Measurements from ENCODE around the gene UNC119B.
"Not testable (repeated sequence)": the region's sequence is repeated elsewhere in the genome, so short reads cannot be mapped to it uniquely, and the experiment has no call there.

UNC119B gene

DNA sequence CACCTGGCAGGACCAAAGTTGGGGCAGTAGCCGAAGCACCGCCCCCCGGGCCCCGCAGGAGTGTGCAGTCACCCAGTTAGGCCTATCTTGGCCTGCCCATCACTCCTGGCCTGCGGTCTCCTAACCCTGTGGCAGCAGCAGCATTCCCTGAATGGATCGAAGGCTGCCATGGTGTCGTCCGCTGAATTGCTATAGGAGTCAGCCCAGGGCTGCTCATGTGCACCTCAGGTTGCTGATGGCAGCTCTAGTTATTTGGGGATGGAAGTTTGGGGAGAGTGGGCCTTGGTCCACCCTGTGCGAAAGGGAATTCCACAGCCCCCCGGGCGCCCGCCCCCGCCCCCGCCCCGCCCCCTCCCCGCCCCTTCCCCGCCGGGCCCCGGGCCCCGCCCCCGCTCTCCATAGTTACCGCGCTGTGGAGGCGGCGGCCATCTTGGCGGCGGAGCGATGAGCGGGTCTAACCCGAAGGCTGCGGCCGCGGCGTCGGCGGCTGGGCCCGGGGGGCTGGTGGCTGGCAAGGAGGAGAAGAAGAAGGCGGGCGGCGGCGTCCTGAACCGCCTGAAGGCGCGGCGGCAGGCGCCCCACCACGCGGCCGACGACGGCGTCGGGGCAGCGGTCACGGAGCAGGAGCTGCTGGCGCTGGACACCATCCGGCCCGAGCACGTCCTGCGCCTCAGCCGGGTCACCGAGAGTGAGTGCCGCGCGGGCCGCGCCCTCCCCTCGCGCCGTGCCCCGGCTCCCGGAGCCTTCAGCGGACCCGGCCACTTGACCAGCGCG is at the start of gene UNC119B:
Gene UNC119B (plus strand): TSS at position 428 of the 774 bp plus-strand sequence. CDS start 17 bp downstream, at position 445.
- in situ Hi-C loops (cut with HindIII; ENCODE audit: low sequenced_read_pairs), result no loop called here

DNA sequence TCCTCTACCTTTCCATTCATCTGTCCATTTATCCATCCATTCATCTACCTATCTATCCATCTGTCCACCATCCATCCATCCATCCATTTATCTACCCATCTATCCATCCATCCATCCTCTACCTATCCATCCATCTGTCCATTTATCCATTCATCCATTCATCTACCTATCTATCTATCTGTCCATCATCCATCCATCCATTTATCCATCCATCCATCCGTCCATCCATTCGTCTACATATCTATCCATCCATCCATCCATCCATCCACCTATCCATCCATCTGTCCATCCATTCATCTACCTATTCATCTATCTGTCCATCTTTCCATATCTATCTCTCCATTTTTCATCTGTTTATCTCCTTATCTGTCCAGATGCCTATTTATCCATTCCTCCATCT is 48.8 kb upstream of the UNC119B start:
- in situ Hi-C loops (cut with HindIII; ENCODE audit: low sequenced_read_pairs), result no loop called here

DNA sequence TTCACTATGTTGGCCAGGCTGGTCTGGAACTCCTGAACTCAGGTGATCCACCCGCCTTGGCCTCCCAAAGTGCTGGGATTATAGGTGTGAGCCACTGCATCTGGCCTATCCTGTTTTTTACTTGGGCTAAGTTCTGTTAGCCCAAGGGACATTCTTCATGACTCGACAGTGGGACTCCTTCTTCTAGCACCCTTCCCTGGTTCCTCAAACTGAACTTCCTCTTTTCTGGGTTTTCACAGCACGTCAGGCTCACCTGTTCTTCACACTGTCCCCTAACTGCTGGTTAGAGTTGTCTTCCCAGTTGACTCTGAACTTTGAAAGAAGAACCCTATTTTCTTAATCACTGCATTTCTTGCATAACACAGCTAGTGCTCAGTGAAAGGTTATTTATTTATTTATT is 47.4 kb upstream of the UNC119B start:
- in situ Hi-C loops (cut with HindIII; ENCODE audit: low sequenced_read_pairs), result no loop called here

DNA sequence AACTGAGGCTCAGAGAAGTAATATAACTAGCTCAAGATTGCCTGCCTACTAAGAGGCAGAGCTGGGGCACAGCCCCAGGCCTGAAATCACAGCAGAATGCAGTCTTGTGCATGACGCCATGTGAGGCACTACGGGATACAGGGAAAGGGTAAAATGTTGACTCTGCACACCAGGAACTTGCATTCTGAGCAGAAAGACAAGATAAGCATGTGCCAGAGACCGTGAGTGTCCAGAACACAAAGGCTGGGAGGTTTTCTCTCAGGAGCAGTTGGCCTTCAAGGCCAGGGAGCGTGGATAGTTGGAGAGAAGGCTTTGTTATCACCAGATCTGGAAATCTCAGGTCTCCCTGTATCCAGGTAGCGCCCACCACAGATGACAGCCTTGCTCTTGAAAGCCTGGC is 46.5 kb upstream of the UNC119B start:
- in situ Hi-C loops (cut with HindIII; ENCODE audit: low sequenced_read_pairs), result no loop called here

DNA sequence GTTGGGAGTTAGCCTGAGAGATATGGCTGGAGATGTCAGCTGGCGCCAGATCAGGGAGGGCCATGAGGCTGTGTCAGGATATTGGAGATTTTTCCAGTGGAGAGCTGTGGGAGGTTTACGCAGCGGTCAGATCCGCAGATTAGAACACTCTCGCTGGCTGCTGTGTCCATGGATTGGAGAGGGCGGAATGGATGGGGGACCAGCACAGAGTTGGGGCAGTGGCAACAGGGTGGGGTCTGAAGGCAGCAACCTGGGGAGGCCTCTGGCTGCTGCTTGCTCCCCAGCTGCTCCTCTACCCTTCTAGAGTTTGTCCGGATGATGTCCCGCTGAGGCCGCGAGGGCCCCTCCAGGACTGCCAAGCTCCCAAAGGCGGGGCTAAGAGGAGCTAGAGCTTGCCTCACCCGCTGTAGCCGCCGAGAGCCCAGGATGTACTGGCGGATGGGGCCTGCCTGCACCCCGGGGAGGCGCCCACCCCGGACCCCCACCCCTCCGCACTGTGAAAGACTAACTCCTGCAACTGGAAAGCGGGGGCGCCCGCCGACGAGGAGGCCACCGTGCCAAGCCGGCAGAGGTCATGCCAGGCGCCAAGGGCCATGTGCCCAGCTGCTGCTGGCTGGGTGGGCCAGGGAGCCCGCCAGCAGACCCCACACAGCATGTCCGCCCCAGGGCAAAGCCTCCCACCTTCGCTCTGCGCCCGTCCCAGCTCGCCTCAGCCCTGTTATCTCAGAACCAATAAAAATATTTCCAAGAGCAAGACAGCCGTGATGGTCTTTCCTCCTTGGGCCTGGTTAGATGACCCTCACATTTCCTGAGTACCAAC is 43.5 kb upstream of the UNC119B start:
- in situ Hi-C loops (cut with HindIII; ENCODE audit: low sequenced_read_pairs), result no loop called here

DNA sequence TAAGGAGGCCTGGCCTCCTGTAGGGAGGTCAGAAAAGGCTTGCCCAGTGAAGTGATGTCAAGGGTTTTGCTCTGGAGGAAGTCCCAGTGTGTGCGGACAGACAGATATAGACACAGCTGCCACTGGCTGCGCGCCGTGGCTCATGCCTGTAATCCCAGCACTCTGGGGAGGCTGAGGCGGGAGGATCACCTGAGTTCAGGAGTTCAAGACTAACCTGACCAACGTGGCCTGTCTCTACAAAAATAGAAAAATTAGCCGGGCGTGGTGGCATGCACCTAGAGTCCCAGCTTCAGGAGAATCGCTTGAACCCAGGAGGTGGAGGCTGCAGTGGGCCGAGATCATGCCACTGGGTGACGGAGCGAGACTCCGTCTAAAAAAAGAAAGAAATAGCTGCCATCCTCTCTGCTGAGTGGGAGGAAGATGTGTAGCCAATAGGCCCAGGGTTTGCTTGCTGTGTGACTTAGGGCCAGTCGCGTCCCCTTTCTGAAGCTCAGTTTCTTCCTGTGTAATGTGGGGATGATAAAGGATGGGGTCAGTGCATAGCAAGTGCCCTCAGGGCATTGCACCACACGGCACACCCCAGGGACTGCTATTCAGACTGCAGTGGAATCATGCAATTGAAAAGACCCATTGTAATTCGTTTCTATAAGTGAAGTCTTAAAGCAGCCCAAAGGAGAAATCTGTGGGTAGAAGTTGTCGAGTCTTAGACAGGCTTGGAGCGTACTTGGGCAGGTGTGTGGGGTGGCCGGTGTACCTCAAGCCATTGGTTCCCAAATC is 42.0 kb upstream of the UNC119B start:
- in situ Hi-C loops (cut with HindIII; ENCODE audit: low sequenced_read_pairs), result no loop called here

DNA sequence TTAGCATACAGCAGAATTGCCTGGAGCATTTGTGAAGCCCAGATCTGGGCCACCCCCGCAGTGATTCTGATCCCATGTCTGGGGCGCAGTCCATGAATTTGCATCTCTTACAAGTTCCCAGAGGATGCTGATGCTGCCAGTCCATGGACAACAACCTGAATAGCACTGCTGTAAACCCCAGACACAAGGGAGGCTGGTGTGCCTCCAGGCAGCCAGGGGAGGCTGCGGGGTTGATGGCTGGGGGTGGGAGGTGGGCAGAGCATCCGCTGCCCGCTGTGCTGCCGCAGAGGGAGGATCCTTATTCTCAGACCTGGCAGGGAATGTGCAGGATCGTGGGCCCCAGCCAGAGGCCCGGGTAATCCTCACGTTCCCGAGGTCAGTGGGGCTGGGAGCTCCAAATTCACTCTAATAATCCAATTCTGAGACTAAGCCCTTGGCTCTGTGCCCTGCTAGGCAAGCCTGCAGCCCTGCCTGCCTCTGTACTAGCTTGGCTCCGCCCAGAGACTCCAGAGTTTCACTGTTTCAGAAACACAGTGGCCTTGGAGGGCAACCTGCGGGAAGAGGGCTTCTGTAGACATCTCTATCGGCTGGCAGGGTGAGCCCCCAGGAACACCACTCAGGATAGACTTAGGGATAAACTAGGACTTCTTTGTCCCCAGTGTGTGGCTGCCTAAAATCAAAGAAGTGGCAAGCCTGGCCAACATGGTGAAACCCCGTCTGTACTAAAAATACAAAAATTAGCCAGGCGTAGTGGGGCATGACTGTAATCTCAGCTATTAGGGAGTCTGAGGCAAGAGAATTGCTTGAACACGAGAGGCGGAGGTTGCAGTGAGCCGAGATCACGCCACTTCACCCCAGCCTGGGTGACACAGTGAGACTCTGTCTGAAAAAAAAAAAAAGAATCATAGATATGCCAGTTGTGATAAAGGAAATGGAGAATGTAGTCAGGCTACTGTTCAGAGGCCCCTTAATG is 41.1 kb upstream of the UNC119B start:
- in situ Hi-C loops (cut with HindIII; ENCODE audit: low sequenced_read_pairs), result no loop called here

DNA sequence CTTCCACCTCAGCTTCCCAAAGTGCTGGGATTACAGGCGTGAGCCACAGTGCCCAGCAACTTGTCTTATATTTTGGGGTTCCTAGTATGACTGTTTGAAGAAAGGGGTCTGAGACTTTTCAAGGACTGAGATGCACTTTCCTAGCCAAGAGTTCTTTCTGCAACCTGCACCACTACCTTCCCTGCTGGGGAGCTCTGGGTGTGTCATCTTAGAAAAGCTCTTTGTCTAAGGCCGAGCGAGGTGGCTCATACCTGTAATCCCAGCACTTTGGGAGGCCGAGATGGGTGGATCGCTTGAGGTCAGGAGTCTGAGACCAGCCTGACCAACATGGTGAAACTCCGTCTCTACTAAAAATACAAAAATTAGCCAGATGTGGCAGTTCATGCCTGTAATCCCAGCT is 40.0 kb upstream of the UNC119B start:
- in situ Hi-C loops (cut with HindIII; ENCODE audit: low sequenced_read_pairs), result not testable (repeated sequence)

DNA sequence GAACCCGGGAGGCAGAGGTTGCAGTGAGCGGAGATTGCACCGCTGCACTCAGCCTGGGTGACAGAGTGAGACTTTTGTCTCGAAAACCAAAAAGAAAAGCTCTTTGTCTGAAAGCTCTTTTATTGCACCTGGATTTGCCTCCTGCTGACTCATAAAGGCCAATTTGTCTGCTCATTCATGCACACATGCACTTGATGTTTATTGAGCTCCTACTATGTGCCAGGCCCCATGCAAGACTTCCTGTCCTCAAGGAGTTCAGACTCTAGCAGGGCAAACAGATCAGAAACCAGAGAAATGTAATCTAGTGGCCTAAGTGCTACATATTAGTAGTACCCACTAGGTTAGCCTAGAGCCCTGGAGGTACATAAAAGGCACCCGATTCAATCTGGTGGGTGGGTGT is 39.6 kb upstream of the UNC119B start:
- in situ Hi-C loops (cut with HindIII; ENCODE audit: low sequenced_read_pairs), result no loop called here

DNA sequence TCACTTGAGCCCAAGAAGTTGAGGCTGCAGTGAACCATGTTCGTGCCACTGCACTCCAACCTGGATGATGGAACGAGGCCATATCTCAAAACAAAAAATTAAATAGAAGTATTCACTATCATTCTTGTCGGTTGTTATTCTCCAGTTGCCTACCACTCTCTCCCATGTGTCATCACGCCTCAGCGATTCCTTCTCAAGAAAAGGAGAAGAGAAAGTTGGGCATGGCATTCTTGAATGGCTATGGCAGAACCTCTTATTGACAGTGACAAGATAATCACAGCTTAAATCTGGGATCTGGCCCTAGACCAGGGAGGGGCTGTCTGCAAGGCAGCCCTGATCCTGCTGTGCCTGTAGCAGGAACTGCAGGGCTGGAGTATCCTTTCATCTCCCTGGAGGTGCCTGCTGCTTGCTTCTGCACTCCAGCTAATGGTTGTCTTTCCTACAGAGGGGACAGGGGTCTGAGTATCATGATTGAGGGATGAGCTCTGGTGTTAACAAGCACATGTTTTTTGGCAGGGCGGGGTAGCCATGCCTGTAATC is 36.1 kb upstream of the UNC119B start:
- in situ Hi-C loops (cut with HindIII; ENCODE audit: low sequenced_read_pairs), result no loop called here

DNA sequence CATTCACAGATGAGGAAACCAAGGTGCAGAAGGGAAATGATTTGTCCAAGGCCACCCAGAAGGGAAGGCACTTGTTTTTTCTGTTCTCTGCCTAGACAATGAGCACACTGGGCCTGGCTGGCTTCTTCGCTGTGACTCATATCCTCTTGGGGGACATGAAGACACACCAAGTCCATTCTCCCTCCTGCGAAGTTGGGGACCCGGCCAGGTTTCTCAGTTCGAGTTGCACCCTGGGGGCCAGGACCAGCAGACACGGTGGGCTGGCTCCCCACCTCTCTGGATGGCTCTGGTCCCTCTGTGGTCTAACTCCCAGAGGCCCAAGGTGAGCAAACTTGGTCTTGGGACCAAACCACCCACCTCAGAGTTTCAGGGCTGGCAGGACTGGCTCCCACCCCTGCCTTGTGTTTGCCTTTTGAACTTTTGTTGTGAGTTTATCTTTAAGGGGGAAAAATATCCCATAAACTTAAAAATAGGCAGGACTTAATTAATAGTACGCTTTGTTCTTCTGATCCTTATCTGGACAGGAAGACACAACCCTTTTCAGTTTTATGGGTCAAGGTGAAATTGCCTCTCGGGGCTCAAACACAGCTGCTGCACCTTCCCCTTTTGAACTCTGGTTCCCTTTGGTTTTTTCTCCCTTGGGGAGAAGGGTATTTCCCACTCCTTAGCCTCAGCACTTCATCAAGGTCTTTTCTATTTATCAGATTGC is 32.3 kb upstream of the UNC119B start:
- in situ Hi-C loops (cut with HindIII; ENCODE audit: low sequenced_read_pairs), result no loop called here

DNA sequence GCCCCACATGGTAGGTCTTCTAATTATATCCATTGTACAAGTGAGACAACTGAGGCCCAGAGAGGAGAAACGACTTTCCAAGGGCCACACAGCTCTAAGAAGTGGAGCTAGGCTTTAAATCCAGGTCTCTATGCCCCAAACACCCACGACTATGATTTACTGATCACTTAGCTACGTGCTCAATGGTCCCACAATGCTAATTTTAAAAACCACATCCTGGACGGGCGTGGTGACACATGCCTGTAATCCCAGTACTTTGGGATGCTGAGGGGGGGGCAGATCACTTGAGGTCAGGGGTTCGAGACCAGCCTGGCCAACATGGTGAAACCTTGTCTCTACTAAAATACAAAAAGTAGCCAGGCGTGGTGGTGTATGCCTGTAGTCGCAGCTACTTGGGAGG is 31.7 kb upstream of the UNC119B start:
- in situ Hi-C loops (cut with HindIII; ENCODE audit: low sequenced_read_pairs), result no loop called here

DNA sequence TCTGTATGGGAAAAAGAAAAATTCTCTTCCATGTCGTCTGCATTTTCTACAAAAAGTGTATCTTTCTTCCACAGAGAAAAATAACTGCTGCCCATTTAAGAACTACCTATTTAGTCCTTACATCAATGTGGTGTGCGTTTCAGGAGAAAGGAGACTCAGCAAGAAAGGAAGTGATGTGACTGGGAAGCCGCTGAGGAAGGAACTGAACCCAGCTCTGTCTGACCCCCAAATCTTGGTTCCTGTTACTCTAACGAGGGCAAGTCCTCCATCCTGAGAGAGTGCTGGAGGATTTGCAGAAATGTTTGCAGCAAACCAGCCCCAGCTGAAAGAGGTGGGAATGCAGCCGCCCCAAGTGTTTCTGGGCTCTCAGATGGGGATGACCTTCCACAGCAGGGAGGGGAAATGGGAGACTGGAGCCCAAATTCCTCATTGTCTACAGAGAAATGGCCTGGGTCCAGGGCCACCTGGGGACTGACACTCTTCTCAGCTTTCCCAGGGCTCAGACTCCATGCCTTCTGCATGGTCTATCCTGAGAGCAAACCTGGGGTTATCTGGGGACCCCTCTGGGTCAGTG is 30.0 kb upstream of the UNC119B start:
- in situ Hi-C loops (cut with HindIII; ENCODE audit: low sequenced_read_pairs), result no loop called here

DNA sequence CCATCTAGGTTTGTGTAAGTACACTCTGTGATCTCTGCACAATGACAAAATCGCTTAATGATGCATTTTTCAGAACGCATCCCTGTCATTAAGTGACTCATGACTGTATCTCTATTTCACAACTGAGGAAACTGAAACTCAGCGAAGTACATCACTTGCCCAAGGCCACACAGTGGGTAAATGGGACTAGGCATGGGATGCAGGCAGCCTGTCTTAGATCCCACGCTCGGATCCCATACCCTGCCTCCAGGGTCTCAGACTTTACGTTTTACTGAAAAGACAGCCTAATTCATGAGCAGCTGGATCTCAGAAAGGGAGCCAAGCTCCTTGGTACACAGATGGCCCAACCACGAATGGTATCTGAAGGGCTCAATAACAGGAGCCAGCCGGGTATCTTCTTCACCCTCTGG is 25.7 kb upstream of the UNC119B start:
- in situ Hi-C loops (cut with HindIII; ENCODE audit: low sequenced_read_pairs), result no loop called here

DNA sequence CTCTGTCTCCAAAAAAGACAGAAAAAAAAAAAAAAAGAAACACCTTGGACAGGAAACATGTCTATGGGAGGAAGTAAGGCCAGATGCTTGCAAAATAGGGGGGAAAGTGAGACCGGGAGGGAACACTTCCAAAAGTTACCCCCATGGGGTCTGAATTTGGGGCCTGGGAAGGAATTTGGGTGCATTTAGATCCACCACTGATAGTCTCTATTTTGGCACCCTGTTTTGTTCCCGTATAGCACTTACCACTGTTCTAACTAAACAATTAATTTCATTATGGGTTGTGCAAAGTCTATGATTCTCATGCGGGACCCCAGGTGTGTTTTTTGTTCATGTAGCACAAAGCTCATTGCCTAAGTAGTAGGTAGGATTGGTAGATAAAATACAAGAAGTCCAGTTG is 24.7 kb upstream of the UNC119B start:
- in situ Hi-C loops (cut with HindIII; ENCODE audit: low sequenced_read_pairs), result no loop called here

DNA sequence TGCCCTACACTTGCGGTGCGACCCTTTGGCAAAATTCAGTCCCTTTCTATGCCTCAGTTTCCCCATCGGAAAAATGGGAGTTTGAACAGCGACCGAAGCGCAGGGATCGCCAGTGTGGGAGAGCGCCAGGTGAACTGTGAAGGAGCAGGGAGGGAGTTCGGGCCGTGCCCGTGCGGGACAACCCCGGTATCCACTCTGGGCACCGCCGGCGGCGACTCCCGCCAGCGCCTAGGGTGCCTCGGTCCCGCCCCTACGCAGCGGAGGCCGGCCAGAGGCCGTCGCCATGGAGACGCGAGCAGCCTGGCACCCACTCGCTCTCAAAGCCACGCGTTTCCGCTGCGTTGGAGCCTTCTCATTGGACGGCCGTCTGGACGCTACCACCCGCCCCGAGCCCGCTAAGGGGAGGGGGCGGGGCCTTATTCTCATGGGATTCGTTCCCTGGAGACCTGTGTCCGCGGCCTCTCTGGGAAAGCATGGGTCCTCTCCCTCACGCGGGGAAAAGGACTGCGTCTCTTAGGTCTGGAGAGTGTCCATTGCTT is 24.0 kb upstream of the UNC119B start:
- in situ Hi-C loops (cut with HindIII; ENCODE audit: low sequenced_read_pairs), result no loop called here

DNA sequence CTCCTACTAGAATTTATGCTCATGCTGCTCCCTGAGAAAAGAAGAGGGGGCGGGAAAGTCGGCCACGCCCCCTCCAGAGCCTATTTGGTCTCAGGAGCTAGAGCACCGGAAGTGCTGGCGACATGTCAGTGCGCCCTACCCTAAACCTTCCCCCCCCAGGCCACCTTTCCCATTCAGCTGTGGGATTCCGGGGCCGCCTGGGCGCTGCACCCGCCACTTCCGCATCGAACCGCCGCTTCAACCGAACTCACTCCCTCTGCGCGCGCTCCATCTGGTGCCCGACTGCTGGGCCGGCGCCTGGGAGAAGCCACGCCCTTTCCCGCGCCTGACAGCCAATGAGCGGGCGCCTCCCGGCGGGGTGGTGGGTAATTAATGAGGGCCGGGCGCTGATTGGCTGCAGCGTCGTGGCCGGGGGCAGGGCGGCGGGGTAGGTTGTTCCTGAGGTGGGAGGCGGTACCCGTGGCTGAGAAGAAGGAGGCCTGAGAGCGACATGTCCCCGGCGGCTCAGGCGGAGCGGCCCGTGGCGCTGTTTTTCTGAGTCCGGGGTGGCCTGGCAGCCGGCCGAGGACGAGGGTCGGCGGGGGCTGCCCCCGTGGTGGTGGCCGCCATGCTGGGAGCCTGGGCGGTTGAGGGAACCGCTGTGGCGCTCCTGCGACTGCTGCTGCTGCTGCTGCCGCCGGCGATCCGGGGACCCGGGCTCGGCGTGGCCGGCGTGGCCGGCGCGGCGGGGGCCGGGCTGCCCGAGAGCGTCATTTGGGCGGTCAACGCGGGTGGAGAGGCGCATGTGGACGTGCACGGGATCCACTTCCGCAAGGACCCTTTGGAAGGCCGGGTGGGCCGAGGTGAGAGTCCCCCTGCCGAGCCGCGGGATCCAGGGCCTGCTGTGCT is 23.3 kb upstream of the UNC119B start, which contains the start of gene MLEC:
Gene MLEC (plus strand): TSS at position 460 of the 888 bp plus-strand sequence. CDS start 148 bp downstream, at position 608.
- in situ Hi-C loops (cut with HindIII; ENCODE audit: low sequenced_read_pairs), result no loop called here
